ENCODE data around the gene MARCHF2.
A peak's percentile ranks its signal among the peaks of the same experiment; 100 is the strongest.
"Not testable (repeated sequence)": the region's sequence is repeated elsewhere in the genome, so short reads cannot be mapped to it uniquely, and the experiment has no call there.

MARCHF2 gene

GRCh38 chr19:8413629-8413995, 507 bp downstream of the MARCHF2 start:
- no peak for DNase-seq

GRCh38 chr19:8416796-8417195, 3.7 kb downstream of the MARCHF2 start:
- DNase-seq = no peak

GRCh38 chr19:8421484-8422461, 8.7 kb downstream of the MARCHF2 start:
- no peak for DNase-seq

GRCh38 chr19:8423817-8424223, 10.7 kb downstream of the MARCHF2 start:
- DNase-seq = no peak

GRCh38 chr19:8425331-8425730, 12.2 kb downstream of the MARCHF2 start:
- DNase-seq = not testable (repeated sequence)

GRCh38 chr19:8426283-8426682, 13.2 kb downstream of the MARCHF2 start:
- no peak for DNase-seq

GRCh38 chr19:8429044-8429443, 15.9 kb downstream of the MARCHF2 start:
- no peak for DNase-seq

- no peak for DNase-seq
These were observed 16.7 kb downstream of the MARCHF2 start for GRCh38 chr19:8429826-8430225.

- no peak for DNase-seq
These were observed 17.5 kb downstream of the MARCHF2 start for GRCh38 chr19:8430650-8431049.

GRCh38 chr19:8438236-8438635, 25.1 kb downstream of the MARCHF2 start:
- DNase-seq = no peak

- no peak for DNase-seq
These were observed 28.8 kb downstream of the MARCHF2 start for GRCh38 chr19:8441725-8442544.

- DNase-seq = not testable (repeated sequence)
These were observed 31.1 kb downstream of the MARCHF2 start for GRCh38 chr19:8444140-8444676.

- DNase-seq = peak; percentile 100
These were observed 31.8 kb downstream of the MARCHF2 start, which contains the start of gene HNRNPM for GRCh38 chr19:8444677-8445487. TSS of gene HNRNPM (plus strand) at chr19:8444975. CDS start at chr19:8444999, 24 bp downstream.

- DNase-seq = peak; percentile 53 to 65
These were observed 32.4 kb downstream of the MARCHF2 start for GRCh38 chr19:8445488-8446001.

- DNase-seq = no peak
These were observed 33.1 kb downstream of the MARCHF2 start for GRCh38 chr19:8446061-8446709.

- no peak for DNase-seq
These were observed 36.7 kb downstream of the MARCHF2 start for GRCh38 chr19:8449830-8450229.

GRCh38 chr19:8451377-8451776, 38.3 kb downstream of the MARCHF2 start:
- no peak for DNase-seq

- DNase-seq = no peak
These were observed 38.8 kb downstream of the MARCHF2 start for GRCh38 chr19:8451885-8452284.

- no peak for DNase-seq
These were observed 39.5 kb downstream of the MARCHF2 start for GRCh38 chr19:8452446-8453123.

GRCh38 chr19:8453616-8454015, 40.5 kb downstream of the MARCHF2 start:
- DNase-seq = no peak

- DNase-seq = no peak
These were observed 41.1 kb downstream of the MARCHF2 start for GRCh38 chr19:8454218-8454617.
